Brain microvascular endothelial cell (primary cell): ENCODE results near the gene TMEM61.
"Not testable (repeated sequence)": the region's sequence is repeated elsewhere in the genome, so short reads cannot be mapped to it uniquely, and the experiment has no call there.

Experiments
- DNase-seq: peaks from one replicate; pipeline ENCODE4 v3.0.0-alpha.2; 2020
- H3K27ac ChIP-seq: fragments of 250-450 bp; sonication (Bioruptor Pico); 2 replicates; pipeline ENCODE4 v1.5.1; 2020; ENCODE audit warnings: mild to moderate bottlenecking, moderate library complexity
- H3K27me3 ChIP-seq: fragments of 250-450 bp; sonication (Bioruptor Pico); replicated peaks from 2 replicates; pipeline ENCODE4 v1.5.1; 2020; ENCODE audit warnings: mild to moderate bottlenecking
- H3K36me3 ChIP-seq: fragments of 250-450 bp; sonication (Bioruptor Pico); replicated peaks from 2 replicates; pipeline ENCODE4 v1.5.1; 2020; ENCODE audit warnings: mild to moderate bottlenecking
- H3K4me3 ChIP-seq: 2 replicates; pipeline ENCODE4 v1.5.1; 2011; ENCODE audit warnings: low read depth, mild to moderate bottlenecking, control low read depth, low read length, moderate library complexity
- CTCF ChIP-seq: IDR thresholded peaks from 2 replicates; pipeline ENCODE4 v1.5.1; 2011; ENCODE audit warnings: low read depth, mild to moderate bottlenecking, moderate library complexity, low read length, control low read depth, inconsistent platforms; ENCODE audit errors: missing control alignments
- in situ Hi-C: cut with HindIII; loops from 2 replicates; pipeline ENCODE4 v1.10.0; 2017; ENCODE audit warnings: low sequenced_read_pairs, low pct_ligation_motif_present

The TMEM61 gene

GRCh38 chr1:54980528-54981241 lies at the start of gene TMEM61:
TMEM61 (plus strand) TSS chr1:54980628; CDS start chr1:54981066, 438 bp downstream.
- peaks cover 26% of the 10 kb centered on the region for H3K27me3 ChIP-seq
- TF ChIP-seq CTCF, result no peak
- peak within 1 kb of the TSS; percentile 34 for H3K4me3 ChIP-seq
- H3K27ac ChIP-seq, result no peak within 1 kb of the TSS
- DNase-seq, result no peak
- in situ Hi-C loops, result no loop called here
- H3K36me3 ChIP-seq, result no peaks in the 10 kb centered on the region

GRCh38 chr1:54931275-54931840 lies 49.1 kb upstream of the TMEM61 start:
- H3K27ac ChIP-seq, result no peak overlapping the region
- in situ Hi-C loops, result no loop called here
- DNase-seq, result no peak
- no peak for TF ChIP-seq CTCF
- no peaks in the 10 kb centered on the region for H3K27me3 ChIP-seq
- H3K4me3 ChIP-seq, result no peak overlapping the region
- no peaks in the 10 kb centered on the region for H3K36me3 ChIP-seq

- DNase-seq, H3K27me3 ChIP-seq, H3K36me3 ChIP-seq, H3K4me3 ChIP-seq, in situ Hi-C loops: not testable (repeated sequence)
- H3K27ac ChIP-seq, result peak overlapping the region; percentile 79
These were observed 46.3 kb upstream of the TMEM61 start for GRCh38 chr1:54934081-54934480.

GRCh38 chr1:54934869-54935268 lies 45.6 kb upstream of the TMEM61 start:
- Histone ChIP-seq H3K27me3 (no peaks in the 10 kb centered on the region), H3K4me3 (no peak overlapping the region), H3K27ac (peak overlapping the region; percentile 79), H3K36me3 (no peaks in the 10 kb centered on the region)
- in situ Hi-C loops, result no loop called here
- TF ChIP-seq CTCF, result no peak
- peak; percentile 75 for DNase-seq

- in situ Hi-C loops, result no loop called here
- no peaks in the 10 kb centered on the region for H3K36me3 ChIP-seq
- H3K4me3 ChIP-seq, result no peak overlapping the region
These were observed 43.6 kb upstream of the TMEM61 start for GRCh38 chr1:54936791-54937190.

GRCh38 chr1:54937469-54937868 lies 43.0 kb upstream of the TMEM61 start:
- in situ Hi-C loops, result no loop called here
- no peak for TF ChIP-seq CTCF
- no peaks in the 10 kb centered on the region for H3K36me3 ChIP-seq
- no peaks in the 10 kb centered on the region for H3K27me3 ChIP-seq
- H3K27ac ChIP-seq, result no peak overlapping the region
- H3K4me3 ChIP-seq, result no peak overlapping the region
- DNase-seq, result no peak

More at GRCh38 chr1:54936791-54937190, 43.6 kb upstream of the TMEM61 start:
- no peak for TF ChIP-seq CTCF
- Histone ChIP-seq H3K27ac (no peak overlapping the region), H3K27me3 (no peaks in the 10 kb centered on the region)
- DNase-seq, result no peak

- H3K36me3 ChIP-seq, H3K27ac ChIP-seq, DNase-seq, H3K4me3 ChIP-seq, in situ Hi-C loops, H3K27me3 ChIP-seq: not testable (repeated sequence)
These were observed 41.5 kb upstream of the TMEM61 start for GRCh38 chr1:54938955-54939354.
